Muscle layer of duodenum (tissue), 2 donors: ENCODE data around the gene MAN1C1.

Experiments
- H3K27ac ChIP-seq: one replicate; pipeline ENCODE4 v1.7.0; 2013; ENCODE audit warnings: mild to moderate bottlenecking, low read length
- H3K27me3 ChIP-seq: one replicate; pipeline ENCODE4 v1.7.0; 2013; ENCODE audit warnings: low read depth, mild to moderate bottlenecking, control low read depth, low read length
- H3K36me3 ChIP-seq, 2 donors: one replicate each; pipeline ENCODE4 v1.7.0; 2013; ENCODE audit warnings: low read length in 2 of 2, control low read depth in 1 of 2, mild to moderate bottlenecking in 1 of 2; ENCODE audit not compliant: insufficient read depth in 2 of 2, control insufficient read depth in 1 of 2
- H3K4me1 ChIP-seq, 2 donors: one replicate each; pipeline ENCODE4 v1.7.0; 2013; ENCODE audit warnings: low read length in 2 of 2, mild to moderate bottlenecking in 2 of 2, control low read depth in 1 of 2, moderate library complexity in 1 of 2; ENCODE audit not compliant: insufficient read depth in 2 of 2, control insufficient read depth in 1 of 2
- H3K4me3 ChIP-seq, 2 donors: one replicate each; pipeline ENCODE4 v1.7.0; 2013; ENCODE audit warnings: low read length in 2 of 2, low read depth in 1 of 2, mild to moderate bottlenecking in 1 of 2
- H3K9me3 ChIP-seq, 2 donors: one replicate each; pipeline ENCODE4 v1.7.0; 2013; ENCODE audit warnings: low read length in 2 of 2, control low read depth in 1 of 2, mild to moderate bottlenecking in 1 of 2; ENCODE audit not compliant: control insufficient read depth in 1 of 2
- donor health status: healthy.

MAN1C1 gene

GRCh38 chr1:25676488-25676887, 59.9 kb downstream of the MAN1C1 start:
- Histone ChIP-seq H3K36me3 (no peaks in the 10 kb centered on the region), H3K27me3 (no peaks in the 10 kb centered on the region), H3K9me3 (no peaks in the 10 kb centered on the region), H3K27ac (no peak overlapping the region), H3K4me3 (no peak overlapping the region), H3K4me1 (no peaks in the 10 kb centered on the region)

DNA sequence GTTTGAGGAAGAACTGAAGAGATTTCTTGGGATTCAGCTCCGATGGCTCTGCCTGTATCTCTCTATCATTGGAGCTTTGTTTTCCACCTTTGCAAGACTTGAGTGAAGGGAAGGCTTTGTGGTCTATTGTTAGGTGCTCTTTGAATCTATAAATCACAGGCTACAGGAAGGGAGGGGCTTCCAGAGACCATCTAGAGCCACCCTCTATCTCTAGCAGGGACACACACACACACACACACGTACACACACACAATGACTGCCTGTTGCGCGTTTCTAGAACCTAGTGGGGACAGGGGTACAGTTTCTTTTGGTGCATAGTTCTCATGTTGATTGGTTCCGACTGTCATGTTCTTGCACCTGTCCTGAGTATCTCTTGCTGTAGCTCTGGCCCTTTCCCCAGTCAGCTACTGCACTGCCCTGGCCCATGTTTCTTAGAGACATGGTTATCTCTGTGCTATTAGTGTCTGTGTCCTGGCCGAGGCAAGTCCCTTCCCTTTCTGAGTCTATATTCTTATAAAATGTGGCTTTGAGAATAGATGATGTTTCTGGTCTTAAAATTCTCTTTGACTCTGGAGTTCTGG, 60.7 kb downstream of the MAN1C1 start:
- Histone ChIP-seq H3K4me3 (no peak overlapping the region), H3K4me1 (no peaks in the 10 kb centered on the region), H3K9me3 (no peaks in the 10 kb centered on the region), H3K27ac (no peak overlapping the region), H3K36me3 (no peaks in the 10 kb centered on the region), H3K27me3 (no peaks in the 10 kb centered on the region)

DNA sequence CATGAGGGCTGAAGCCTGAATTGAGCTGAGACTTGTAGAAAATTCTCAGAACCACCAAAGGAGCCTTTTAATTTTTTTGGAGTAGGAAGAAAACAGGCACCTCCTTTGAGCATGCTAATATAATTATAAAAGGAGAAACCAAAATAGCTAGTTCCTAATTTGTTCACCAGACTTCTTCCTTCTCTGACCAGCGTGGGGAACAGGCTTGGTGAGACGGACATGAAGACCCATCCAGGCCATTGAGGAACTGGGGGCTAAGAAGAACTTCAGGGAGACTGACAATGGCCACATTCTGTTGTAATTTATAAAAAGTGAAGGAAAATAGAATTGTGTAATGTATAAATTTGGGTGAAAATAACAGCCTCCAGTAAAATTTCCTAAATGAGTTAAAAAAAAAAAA, 62.6 kb downstream of the MAN1C1 start:
- H3K36me3 ChIP-seq: no peaks in the 10 kb centered on the region
- no peaks in the 10 kb centered on the region for H3K27me3 ChIP-seq
- H3K4me3 ChIP-seq: no peak overlapping the region
- H3K4me1 ChIP-seq: peaks cover 0 to 7% of the 10 kb centered on the region in 2 donors
- no peaks in the 10 kb centered on the region for H3K9me3 ChIP-seq
- no peak overlapping the region for H3K27ac ChIP-seq

- peaks cover 0 to 8% of the 10 kb centered on the region in 2 donors for H3K4me1 ChIP-seq
- no peaks in the 10 kb centered on the region for H3K9me3 ChIP-seq
- H3K4me3 ChIP-seq: no peak overlapping the region
- H3K27ac ChIP-seq: no peak overlapping the region
- H3K27me3 ChIP-seq: no peaks in the 10 kb centered on the region
- no peaks in the 10 kb centered on the region for H3K36me3 ChIP-seq
Measured at GRCh38 chr1:25680701-25681100, 64.1 kb downstream of the MAN1C1 start.

DNA sequence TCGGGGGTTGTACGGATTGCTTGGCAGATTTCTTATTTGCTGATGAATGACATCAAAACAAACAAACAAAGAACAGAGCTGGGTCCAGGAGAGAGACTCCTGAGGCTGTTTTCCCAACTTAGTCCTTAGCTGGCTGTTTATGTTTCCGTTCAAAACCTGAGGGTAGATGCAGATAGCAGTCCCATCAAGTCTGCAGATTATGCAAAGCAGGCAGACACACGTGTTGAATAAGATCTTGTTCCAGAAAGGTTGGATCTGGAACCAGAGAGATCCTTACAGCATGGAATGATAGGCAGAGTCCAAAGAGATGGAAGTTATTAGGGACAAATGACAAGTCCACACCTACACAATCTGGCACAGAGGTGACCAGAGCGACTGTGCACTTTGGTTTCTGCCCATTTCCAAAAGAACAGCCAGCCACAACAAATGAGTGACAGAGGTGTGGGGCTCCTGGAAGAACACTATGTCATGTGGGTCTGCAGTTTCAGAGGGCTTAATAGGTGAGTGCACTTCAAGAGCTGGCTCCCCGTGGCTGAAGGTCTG, 65.5 kb downstream of the MAN1C1 start:
- Histone ChIP-seq H3K9me3 (no peaks in the 10 kb centered on the region), H3K27ac (no peak overlapping the region), H3K4me1 (peaks cover 0 to 8% of the 10 kb centered on the region in 2 donors), H3K4me3 (no peak overlapping the region), H3K27me3 (no peaks in the 10 kb centered on the region), H3K36me3 (no peaks in the 10 kb centered on the region)

GRCh38 chr1:25683177-25683576, 66.6 kb downstream of the MAN1C1 start:
- Histone ChIP-seq H3K36me3 (no peaks in the 10 kb centered on the region), H3K27me3 (no peaks in the 10 kb centered on the region), H3K27ac (no peak overlapping the region), H3K9me3 (no peaks in the 10 kb centered on the region), H3K4me1 (peaks cover 0 to 8% of the 10 kb centered on the region in 2 donors), H3K4me3 (no peak overlapping the region)

- Histone ChIP-seq H3K4me1 (peaks cover 0 to 8% of the 10 kb centered on the region in 2 donors), H3K27me3 (no peaks in the 10 kb centered on the region), H3K27ac (no peak overlapping the region), H3K9me3 (no peaks in the 10 kb centered on the region), H3K36me3 (no peaks in the 10 kb centered on the region), H3K4me3 (no peak overlapping the region)
Measured at GRCh38 chr1:25683731-25684130, 67.1 kb downstream of the MAN1C1 start.

DNA sequence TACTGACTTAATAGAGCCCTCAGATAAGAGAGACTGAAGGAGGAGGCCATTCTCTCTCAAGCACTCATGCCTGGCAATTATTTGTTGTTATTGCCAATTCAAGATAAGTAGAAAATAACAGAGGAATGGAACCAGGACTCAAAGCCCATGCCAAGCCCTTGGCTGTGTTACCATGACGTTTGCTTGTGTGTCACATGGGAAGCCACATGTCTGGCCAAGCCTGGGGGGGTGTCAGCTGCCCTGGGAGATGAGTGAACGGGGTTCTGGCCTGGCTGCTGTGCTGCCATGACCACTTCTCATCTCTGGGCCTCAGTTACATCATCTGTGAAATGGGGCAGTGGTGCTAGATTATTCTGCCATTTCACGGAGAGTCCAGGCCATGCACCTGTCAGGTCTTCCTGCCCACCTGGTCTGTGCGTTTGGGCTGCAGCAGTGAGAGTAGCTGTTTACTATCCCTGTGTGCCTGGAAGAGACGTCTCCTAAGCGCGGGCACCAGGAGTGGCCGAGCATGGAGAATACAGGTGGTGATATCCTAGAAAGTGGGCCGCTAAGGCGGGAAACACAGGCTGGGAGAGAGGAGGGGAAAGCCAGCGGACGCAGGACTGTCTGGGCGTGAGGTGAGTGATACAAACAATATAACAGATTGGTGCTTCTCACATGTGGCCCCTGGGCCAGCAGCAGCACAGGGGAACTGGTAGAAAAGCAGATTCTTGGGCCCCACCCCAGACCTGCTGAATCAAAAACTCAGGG, 67.8 kb downstream of the MAN1C1 start:
- H3K4me1 ChIP-seq: peaks cover 0 to 8% of the 10 kb centered on the region in 2 donors
- H3K36me3 ChIP-seq: no peaks in the 10 kb centered on the region
- H3K27ac ChIP-seq: no peak overlapping the region
- H3K4me3 ChIP-seq: no peak overlapping the region
- no peaks in the 10 kb centered on the region for H3K27me3 ChIP-seq
- no peaks in the 10 kb centered on the region for H3K9me3 ChIP-seq

- Histone ChIP-seq H3K27ac (no peak overlapping the region), H3K4me1 (peaks cover 0 to 8% of the 10 kb centered on the region in 2 donors)
Measured at GRCh38 chr1:25685211-25685750, 68.7 kb downstream of the MAN1C1 start.

GRCh38 chr1:25685938-25686665, 69.5 kb downstream of the MAN1C1 start:
- Histone ChIP-seq H3K27ac (no peak overlapping the region), H3K4me1 (peaks cover 0 to 8% of the 10 kb centered on the region in 2 donors), H3K4me3 (no peak overlapping the region), H3K36me3 (no peaks in the 10 kb centered on the region), H3K9me3 (no peaks in the 10 kb centered on the region), H3K27me3 (no peaks in the 10 kb centered on the region)

More at GRCh38 chr1:25685211-25685750, 68.7 kb downstream of the MAN1C1 start:
- Histone ChIP-seq H3K36me3 (no peaks in the 10 kb centered on the region), H3K9me3 (no peaks in the 10 kb centered on the region), H3K27me3 (no peaks in the 10 kb centered on the region), H3K4me3 (no peak overlapping the region)
